Iris pigment epithelial cell (primary cell): ENCODE data around the gene UCHL1.
"Not testable (repeated sequence)": the region's sequence is repeated elsewhere in the genome, so short reads cannot be mapped to it uniquely, and the experiment has no call there.

Source experiments
- DNase-seq: peaks from one replicate; pipeline ENCODE4 v3.0.0-alpha.2; 2011; ENCODE audit warnings: low read depth

Gene UCHL1

GRCh38 chr4:41236508-41236907 is 20.2 kb upstream of the UCHL1 start:
- no peak for DNase-seq

GRCh38 chr4:41241919-41242318 is 14.8 kb upstream of the UCHL1 start:
- no peak for DNase-seq

GRCh38 chr4:41245983-41246382 is 10.7 kb upstream of the UCHL1 start:
- DNase-seq = no peak

GRCh38 chr4:41256131-41256739 is 493 bp upstream of the UCHL1 start:
- peak; percentile 66 for DNase-seq

GRCh38 chr4:41257257-41257901 is 651 bp downstream of the UCHL1 start:
- peak; percentile 73 for DNase-seq

- DNase-seq = no peak
Measured at GRCh38 chr4:41257906-41258305, 1.2 kb downstream of the UCHL1 start.

GRCh38 chr4:41258783-41259182 is 2.1 kb downstream of the UCHL1 start:
- peak; percentile 84 for DNase-seq

- no peak for DNase-seq
Measured at GRCh38 chr4:41260116-41260733, 3.5 kb downstream of the UCHL1 start.

- no peak for DNase-seq
Measured at GRCh38 chr4:41262198-41262597, 5.5 kb downstream of the UCHL1 start.

- no peak for DNase-seq
Measured at GRCh38 chr4:41264212-41264611, 7.5 kb downstream of the UCHL1 start.

- DNase-seq = no peak
Measured at GRCh38 chr4:41267997-41268396, 11.3 kb downstream of the UCHL1 start.

- DNase-seq = no peak
Measured at GRCh38 chr4:41268721-41269517, 12.2 kb downstream of the UCHL1 start.

- DNase-seq = no peak
Measured at GRCh38 chr4:41269682-41270081, 13.0 kb downstream of the UCHL1 start.

- not testable (repeated sequence) for DNase-seq
Measured at GRCh38 chr4:41275931-41276330, 19.2 kb downstream of the UCHL1 start.

GRCh38 chr4:41280010-41280409 is 23.3 kb downstream of the UCHL1 start:
- DNase-seq = peak; percentile 62

GRCh38 chr4:41281038-41281634 is 24.4 kb downstream of the UCHL1 start:
- DNase-seq = peak; percentile 82

GRCh38 chr4:41282366-41282765 is 25.6 kb downstream of the UCHL1 start:
- DNase-seq = no peak

GRCh38 chr4:41285202-41285863 is 28.6 kb downstream of the UCHL1 start:
- no peak for DNase-seq

- DNase-seq = no peak
Measured at GRCh38 chr4:41285864-41286235, 29.1 kb downstream of the UCHL1 start.

- DNase-seq = peak; percentile 87
Measured at GRCh38 chr4:41287005-41287404, 30.3 kb downstream of the UCHL1 start.

GRCh38 chr4:41287852-41288251 is 31.1 kb downstream of the UCHL1 start:
- DNase-seq = no peak

- DNase-seq = no peak
Measured at GRCh38 chr4:41288254-41288653, 31.5 kb downstream of the UCHL1 start.
